ENCODE data around the gene RNF167.

Gene RNF167

DNA sequence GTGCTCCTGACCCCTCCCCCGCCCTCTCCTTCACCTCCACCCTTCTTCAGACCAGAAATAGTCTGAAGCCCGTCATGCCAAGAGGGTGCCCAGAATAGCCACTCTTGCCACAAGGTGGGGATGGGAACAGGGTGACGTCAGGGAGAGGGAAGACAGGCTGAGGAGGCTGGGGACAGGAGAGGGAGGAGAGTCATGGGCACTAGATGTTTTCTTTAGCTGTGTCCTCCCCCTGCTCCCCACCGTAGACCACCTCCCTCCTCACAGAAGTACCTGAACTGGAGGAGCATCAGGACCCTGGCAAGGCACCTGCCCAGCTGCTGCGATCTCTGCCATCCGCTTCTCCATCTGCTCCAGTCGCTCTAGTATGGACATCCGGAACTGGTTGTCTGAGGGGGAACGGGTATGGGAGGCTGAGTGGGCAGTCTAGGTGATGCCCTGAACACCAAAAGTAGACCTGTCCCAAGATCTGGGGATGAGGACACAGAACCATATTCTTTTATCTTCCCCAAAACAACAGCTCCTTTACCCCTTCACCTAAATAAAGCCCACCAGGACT lies 34.1 kb downstream of the RNF167 start:
- Histone ChIP-seq H3K9ac (ENCODE audit: low read depth, low read length) (no peak overlapping the region), H3K36me3 (ENCODE audit: control insufficient read depth, insufficient read depth, low read length) (peaks cover 12% of the 10 kb centered on the region), H3K27me3 (ENCODE audit: control insufficient read depth, insufficient read depth, low read length) (peaks cover 16% of the 10 kb centered on the region), H3K4me3 (ENCODE audit: low read depth, low read length) (no peak overlapping the region), H3K4me1 (ENCODE audit: control insufficient read depth, insufficient read depth, low read length) (peaks cover 7% of the 10 kb centered on the region), H3K9me3 (ENCODE audit: control insufficient read depth, insufficient read depth, low read length) (no peaks in the 10 kb centered on the region)

DNA sequence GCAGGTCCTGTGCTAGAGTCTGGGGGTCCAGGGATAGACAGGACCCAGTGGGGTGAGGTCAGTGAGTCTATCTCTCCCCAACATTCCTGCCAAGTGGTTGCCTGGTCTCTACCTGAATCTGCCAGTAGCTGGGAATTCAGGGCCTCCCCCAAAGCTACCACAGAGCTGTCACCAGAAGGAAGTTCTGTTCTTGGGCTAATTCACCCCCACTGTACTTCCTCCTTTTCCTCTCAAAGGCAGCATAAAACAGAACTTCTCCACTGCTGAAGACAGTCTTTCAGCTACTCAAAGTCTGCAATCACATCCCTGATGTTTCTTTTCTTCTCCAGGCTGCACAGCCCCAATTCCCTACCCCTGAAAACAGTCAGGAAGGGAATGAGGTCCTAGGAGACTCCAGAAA lies 38.7 kb downstream of the RNF167 start:
- peaks cover 5% of the 10 kb centered on the region for H3K36me3 ChIP-seq (ENCODE audit: control insufficient read depth, insufficient read depth, low read length)
- no peak overlapping the region for H3K9ac ChIP-seq (ENCODE audit: low read depth, low read length)
- peaks cover 4% of the 10 kb centered on the region for H3K4me1 ChIP-seq (ENCODE audit: control insufficient read depth, insufficient read depth, low read length)
- H3K9me3 ChIP-seq (ENCODE audit: control insufficient read depth, insufficient read depth, low read length): no peaks in the 10 kb centered on the region
- H3K27me3 ChIP-seq (ENCODE audit: control insufficient read depth, insufficient read depth, low read length): peaks cover 16% of the 10 kb centered on the region
- H3K4me3 ChIP-seq (ENCODE audit: low read depth, low read length): no peak overlapping the region

DNA sequence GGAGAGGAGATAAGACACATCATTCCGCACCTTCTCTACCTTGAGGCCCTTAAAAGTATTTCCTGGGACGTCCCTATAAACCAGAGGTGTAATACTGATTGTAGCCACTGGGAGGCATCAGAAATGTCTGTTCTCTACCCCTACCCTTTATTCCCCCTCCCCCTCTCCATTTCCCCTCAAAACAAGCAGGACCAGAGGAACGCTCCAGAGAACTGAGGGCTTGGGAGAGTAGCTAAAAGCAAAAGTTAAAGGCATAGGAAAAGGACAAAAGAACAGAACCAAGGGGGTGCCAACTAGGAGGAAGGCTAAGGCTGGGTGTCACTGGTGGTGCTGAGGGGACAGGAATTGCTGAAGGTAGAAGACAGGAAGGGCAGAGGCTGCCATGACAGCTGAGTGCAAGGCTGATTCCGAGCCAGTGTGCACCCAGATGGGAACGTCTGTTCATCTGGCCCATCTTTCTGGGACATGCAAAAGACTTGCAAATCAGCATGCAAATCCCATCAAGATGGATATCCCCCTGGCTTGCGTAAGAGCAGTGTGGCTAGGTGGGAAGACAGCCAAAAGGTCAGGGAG lies 40.7 kb downstream of the RNF167 start:
- no peaks in the 10 kb centered on the region for H3K9me3 ChIP-seq (ENCODE audit: control insufficient read depth, insufficient read depth, low read length)
- H3K36me3 ChIP-seq (ENCODE audit: control insufficient read depth, insufficient read depth, low read length): peaks cover 5% of the 10 kb centered on the region
- H3K4me3 ChIP-seq (ENCODE audit: low read depth, low read length): no peak overlapping the region
- no peak overlapping the region for H3K9ac ChIP-seq (ENCODE audit: low read depth, low read length)
- H3K4me1 ChIP-seq (ENCODE audit: control insufficient read depth, insufficient read depth, low read length): peaks cover 4% of the 10 kb centered on the region
- peaks cover 7% of the 10 kb centered on the region for H3K27me3 ChIP-seq (ENCODE audit: control insufficient read depth, insufficient read depth, low read length)

DNA sequence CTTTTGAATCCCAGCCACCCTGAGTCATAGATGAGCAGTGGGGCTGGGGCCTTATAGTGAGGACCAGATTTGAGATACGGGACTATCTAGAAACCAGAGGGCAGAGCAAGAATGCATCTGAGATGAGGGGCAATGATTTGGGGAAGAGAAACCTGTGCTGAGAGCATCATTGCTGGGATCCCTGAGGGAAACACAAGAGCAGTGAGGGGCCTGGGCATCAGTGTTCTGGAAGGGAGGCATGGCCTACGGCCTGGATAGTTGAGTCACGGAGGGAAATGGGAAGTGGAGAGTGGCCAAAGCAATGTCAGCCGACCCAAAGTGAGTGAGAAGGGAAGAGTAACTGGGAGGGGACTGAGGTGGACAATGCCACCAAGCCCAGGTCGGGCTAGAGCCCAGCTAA lies 42.2 kb downstream of the RNF167 start:
- Histone ChIP-seq H3K9me3 (ENCODE audit: control insufficient read depth, insufficient read depth, low read length) (no peaks in the 10 kb centered on the region), H3K27me3 (ENCODE audit: control insufficient read depth, insufficient read depth, low read length) (peaks cover 7% of the 10 kb centered on the region), H3K4me3 (ENCODE audit: low read depth, low read length) (no peak overlapping the region), H3K9ac (ENCODE audit: low read depth, low read length) (no peak overlapping the region), H3K4me1 (ENCODE audit: control insufficient read depth, insufficient read depth, low read length) (peaks cover 4% of the 10 kb centered on the region), H3K36me3 (ENCODE audit: control insufficient read depth, insufficient read depth, low read length) (peaks cover 5% of the 10 kb centered on the region)

DNA sequence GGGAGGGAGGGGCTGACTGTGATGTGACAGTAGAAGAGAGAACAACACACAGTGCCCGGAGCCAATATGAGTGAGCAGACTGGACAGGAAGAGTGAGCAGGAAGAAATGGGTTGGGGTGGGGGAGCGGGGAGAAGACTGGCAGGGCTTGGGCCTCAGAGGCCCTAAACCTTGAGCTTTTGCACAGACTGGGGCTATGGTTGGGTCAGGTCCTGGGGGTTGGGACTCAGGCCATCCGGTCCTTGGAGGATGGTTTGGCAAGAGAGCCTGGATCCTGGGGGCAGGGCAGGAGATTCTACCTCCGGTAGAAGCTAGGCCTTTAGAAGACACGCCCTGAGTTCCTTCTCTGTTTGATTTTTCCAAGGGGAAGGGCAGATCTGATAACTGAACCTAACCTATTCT lies 46.3 kb downstream of the RNF167 start:
- no peaks in the 10 kb centered on the region for H3K27me3 ChIP-seq (ENCODE audit: control insufficient read depth, insufficient read depth, low read length)
- no peaks in the 10 kb centered on the region for H3K36me3 ChIP-seq (ENCODE audit: control insufficient read depth, insufficient read depth, low read length)
- peak overlapping the region; percentile 82 for H3K4me3 ChIP-seq (ENCODE audit: low read depth, low read length)
- H3K9ac ChIP-seq (ENCODE audit: low read depth, low read length): no peak overlapping the region
- no peaks in the 10 kb centered on the region for H3K9me3 ChIP-seq (ENCODE audit: control insufficient read depth, insufficient read depth, low read length)
- H3K4me1 ChIP-seq (ENCODE audit: control insufficient read depth, insufficient read depth, low read length): peaks cover 4% of the 10 kb centered on the region

DNA sequence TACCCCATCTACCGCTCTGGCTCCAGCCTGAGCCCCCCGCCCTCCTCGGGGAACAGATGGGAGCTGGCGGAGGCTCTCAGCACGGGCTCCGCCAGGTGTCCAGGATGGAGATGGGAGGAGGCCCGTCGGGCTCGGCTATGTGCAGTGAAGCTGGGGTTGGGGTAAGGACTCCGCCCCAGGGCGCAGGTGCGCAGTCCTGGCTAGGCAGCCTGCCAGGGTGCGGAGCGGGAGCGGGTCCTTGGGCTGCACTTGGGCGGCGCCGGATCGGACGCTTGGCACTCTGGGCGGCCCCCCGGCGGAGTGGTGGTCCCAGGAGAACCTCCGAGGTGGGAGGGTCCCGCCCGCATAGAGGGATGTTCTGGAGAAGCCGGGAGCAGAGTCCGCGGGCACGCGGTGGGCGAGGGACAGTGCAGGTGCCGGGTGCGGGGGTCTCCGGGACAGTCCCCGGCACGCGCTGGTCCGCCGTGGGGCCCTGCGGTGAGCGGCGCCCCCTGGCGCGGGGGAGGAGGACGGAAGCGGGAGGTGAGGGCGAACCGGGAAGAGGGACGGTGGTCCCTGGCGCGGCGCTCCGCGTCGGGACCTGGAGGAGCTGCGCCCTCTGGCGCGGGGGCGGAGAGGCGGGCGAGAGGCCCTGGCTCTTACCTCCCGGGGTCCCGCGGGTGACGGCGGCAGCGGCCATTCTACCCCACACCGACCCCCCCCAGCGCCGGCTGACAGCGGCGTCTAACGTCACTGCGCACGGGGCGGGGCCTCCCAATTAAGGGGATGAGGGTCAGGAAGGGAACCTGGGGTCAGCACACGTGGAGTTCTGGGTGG lies 47.1 kb downstream of the RNF167 start, which contains the start of gene CAMTA2:
Gene CAMTA2 (minus strand): TSS at position 725 of the 816 bp plus-strand sequence. CDS start 1,453 bp downstream, outside the sequence.
- no peaks in the 10 kb centered on the region for H3K9me3 ChIP-seq (ENCODE audit: control insufficient read depth, insufficient read depth, low read length)
- peak within 1 kb of the TSS; percentile 82 for H3K4me3 ChIP-seq (ENCODE audit: low read depth, low read length)
- H3K36me3 ChIP-seq (ENCODE audit: control insufficient read depth, insufficient read depth, low read length): no peaks in the 10 kb centered on the region
- H3K27me3 ChIP-seq (ENCODE audit: control insufficient read depth, insufficient read depth, low read length): no peaks in the 10 kb centered on the region
- peak within 1 kb of the TSS; percentile 54 for H3K9ac ChIP-seq (ENCODE audit: low read depth, low read length)
- H3K4me1 ChIP-seq (ENCODE audit: control insufficient read depth, insufficient read depth, low read length): peaks cover 4% of the 10 kb centered on the region

DNA sequence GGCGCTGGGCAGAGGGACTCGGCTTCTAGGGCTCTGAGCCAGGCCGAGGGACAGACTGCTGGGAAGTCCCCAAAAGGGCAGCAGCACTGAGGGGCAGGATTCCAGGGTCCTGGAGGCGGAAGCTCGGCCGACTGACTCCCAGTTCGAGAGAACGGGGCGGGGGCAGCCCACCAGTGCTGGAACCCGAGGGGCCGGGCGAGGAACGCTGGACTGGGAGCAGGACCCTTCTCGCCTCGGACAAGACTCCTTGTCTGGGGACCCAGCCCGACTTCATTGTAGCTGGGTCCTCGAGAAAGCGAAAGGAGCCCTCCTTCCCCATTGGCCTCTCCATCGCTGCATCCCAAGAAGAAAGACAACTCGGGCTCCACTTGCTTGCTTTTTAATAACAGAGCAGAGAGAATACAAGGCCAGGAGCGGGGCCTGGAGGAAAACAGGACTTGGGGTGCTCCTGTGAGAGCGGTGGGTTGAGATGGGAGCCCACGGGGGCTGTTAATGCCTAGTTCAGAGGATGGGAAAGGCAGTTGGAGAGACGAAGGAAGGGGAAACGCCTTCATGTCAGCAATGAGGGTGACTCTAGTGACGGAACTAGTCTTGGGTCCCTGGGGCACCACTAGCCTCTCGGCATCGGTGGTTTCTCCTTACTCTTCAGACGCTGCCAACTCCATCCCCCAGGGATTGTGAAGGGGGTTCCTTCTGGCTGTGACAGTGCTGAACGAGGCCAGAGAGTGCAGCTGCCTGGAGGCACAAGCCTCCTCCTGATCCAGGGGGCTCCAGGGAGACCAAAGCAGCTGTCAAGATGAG lies 47.9 kb downstream of the RNF167 start:
- Histone ChIP-seq H3K9ac (ENCODE audit: low read depth, low read length) (peak overlapping the region; percentile 54), H3K9me3 (ENCODE audit: control insufficient read depth, insufficient read depth, low read length) (no peaks in the 10 kb centered on the region), H3K36me3 (ENCODE audit: control insufficient read depth, insufficient read depth, low read length) (no peaks in the 10 kb centered on the region), H3K4me1 (ENCODE audit: control insufficient read depth, insufficient read depth, low read length) (peaks cover 4% of the 10 kb centered on the region), H3K4me3 (ENCODE audit: low read depth, low read length) (peak overlapping the region; percentile 82), H3K27me3 (ENCODE audit: control insufficient read depth, insufficient read depth, low read length) (no peaks in the 10 kb centered on the region)

DNA sequence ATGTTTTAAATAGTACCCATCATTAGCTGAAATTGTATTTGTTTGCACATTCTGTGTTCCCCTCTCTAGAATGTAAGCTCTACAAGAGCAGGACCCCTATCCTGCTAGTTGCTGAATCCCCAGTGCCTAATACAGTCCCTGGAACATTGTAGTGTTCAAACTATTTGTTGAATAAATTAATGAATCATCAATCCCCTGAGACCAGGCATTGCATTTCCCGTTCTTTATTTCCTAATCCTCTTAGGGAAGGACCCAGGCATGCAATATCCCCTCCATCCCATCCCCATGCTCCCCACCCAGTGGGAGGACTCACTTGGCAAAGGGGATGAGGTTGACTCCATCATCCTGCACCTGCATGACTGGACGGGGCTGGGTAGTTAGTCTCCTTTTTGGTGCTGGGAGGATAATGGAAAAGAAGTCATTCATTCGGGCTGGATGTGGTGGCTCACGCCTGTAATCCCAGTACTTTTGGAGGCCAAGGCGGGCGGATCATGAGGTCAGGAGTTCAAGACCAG lies 54.1 kb downstream of the RNF167 start:
- Histone ChIP-seq H3K9me3 (ENCODE audit: control insufficient read depth, insufficient read depth, low read length) (no peaks in the 10 kb centered on the region), H3K4me3 (ENCODE audit: low read depth, low read length) (no peak overlapping the region), H3K36me3 (ENCODE audit: control insufficient read depth, insufficient read depth, low read length) (no peaks in the 10 kb centered on the region), H3K27me3 (ENCODE audit: control insufficient read depth, insufficient read depth, low read length) (peaks cover 3% of the 10 kb centered on the region), H3K9ac (ENCODE audit: low read depth, low read length) (no peak overlapping the region), H3K4me1 (ENCODE audit: control insufficient read depth, insufficient read depth, low read length) (peaks cover under 1% of the 10 kb centered on the region)

Data from iPS-15b (cell line).